Tibial artery (tissue), 4 donors: ENCODE data around the gene RAPGEF4.

Experiments used
- DNase-seq, 2 donors: peaks; one replicate each; pipeline ENCODE4 v3.0.0-alpha.2; 2019
- H3K27ac ChIP-seq, 2 donors: fragments of 200-600 bp; sonication (generic) in 1 of 2; 1 replicate in 1 of 2; 2 replicates in 1 of 2; pipeline ENCODE4 v1.5.1; 2018 to 2019; ENCODE audit warnings: mild to moderate bottlenecking in 1 of 2
- H3K27me3 ChIP-seq, 2 donors: fragments of 200-600 bp; sonication (generic) in 1 of 2; one replicate each; pipeline versions ENCODE4 v1.5.1 to v1.6.0; 2016 to 2019
- H3K36me3 ChIP-seq, 3 donors: fragments of 200-600 bp; sonication (generic) in 2 of 3; one replicate each; pipeline ENCODE4 v1.5.1; 2016 to 2019; ENCODE audit warnings: mild to moderate bottlenecking in 2 of 3
- H3K4me1 ChIP-seq, 4 donors: fragments of 200-600 bp; sonication (generic) in 2 of 4; 1 replicate in 3 of 4; 2 replicates in 1 of 4; pipeline ENCODE4 v1.5.1; 2016 to 2019
- H3K4me3 ChIP-seq, 2 donors: fragments of 200-600 bp; sonication (generic) in 1 of 2; 1 replicate in 1 of 2; 2 replicates in 1 of 2; pipeline ENCODE4 v1.5.1; 2018 to 2019; ENCODE audit warnings: mild to moderate bottlenecking in 2 of 2
- H3K9me3 ChIP-seq, 3 donors: fragments of 200-600 bp; sonication (generic) in 1 of 3; one replicate each; pipeline ENCODE4 v1.5.1; 2016 to 2019
- intact Hi-C: fragments of 100-400 bp; cut with DNase I; formaldehyde crosslinking; loops from one replicate; pipeline ENCODE4 v1.15.0; 2023; ENCODE audit warnings: low total_unique reads
- TF ChIP-seq, protein P1 (sequence below), 2 experiments: fragments of 200-600 bp in 1 of 2; fragments of 450-650 bp in 1 of 2; IDR thresholded peaks; one replicate each; pipeline ENCODE4 v1.5.1; 2017 to 2019; ENCODE audit warnings: antibody characterized with exemption in 2 of 2, mild to moderate bottlenecking in 1 of 2, moderate library complexity in 1 of 2

Gene RAPGEF4

DNA sequence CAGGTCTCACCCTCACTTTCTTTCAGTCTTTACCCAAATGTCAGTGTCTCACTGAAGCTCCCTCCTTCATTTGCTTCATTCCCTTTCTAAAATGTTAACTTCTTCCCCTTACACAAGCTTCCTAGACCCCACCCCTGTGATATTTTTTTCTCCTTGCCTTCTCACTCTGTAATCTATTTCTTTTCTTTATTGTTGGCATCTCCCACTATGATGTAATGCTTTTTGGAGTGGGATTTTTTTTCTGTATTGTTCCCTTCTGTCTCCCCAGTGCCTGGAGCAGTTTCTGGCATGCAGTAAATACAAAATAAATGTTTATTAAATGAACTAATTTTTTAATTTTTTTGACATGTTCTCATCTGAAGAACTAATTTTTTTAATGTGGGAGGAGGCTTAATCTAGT is 284.1 kb downstream of the RAPGEF4 start:
- intact Hi-C loops: no loop called here
- DNase-seq: no peak
- TF ChIP-seq, protein P1, sequence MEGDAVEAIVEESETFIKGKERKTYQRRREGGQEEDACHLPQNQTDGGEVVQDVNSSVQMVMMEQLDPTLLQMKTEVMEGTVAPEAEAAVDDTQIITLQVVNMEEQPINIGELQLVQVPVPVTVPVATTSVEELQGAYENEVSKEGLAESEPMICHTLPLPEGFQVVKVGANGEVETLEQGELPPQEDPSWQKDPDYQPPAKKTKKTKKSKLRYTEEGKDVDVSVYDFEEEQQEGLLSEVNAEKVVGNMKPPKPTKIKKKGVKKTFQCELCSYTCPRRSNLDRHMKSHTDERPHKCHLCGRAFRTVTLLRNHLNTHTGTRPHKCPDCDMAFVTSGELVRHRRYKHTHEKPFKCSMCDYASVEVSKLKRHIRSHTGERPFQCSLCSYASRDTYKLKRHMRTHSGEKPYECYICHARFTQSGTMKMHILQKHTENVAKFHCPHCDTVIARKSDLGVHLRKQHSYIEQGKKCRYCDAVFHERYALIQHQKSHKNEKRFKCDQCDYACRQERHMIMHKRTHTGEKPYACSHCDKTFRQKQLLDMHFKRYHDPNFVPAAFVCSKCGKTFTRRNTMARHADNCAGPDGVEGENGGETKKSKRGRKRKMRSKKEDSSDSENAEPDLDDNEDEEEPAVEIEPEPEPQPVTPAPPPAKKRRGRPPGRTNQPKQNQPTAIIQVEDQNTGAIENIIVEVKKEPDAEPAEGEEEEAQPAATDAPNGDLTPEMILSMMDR (IDR thresholded peaks at IDR 0.05): no peak

DNA sequence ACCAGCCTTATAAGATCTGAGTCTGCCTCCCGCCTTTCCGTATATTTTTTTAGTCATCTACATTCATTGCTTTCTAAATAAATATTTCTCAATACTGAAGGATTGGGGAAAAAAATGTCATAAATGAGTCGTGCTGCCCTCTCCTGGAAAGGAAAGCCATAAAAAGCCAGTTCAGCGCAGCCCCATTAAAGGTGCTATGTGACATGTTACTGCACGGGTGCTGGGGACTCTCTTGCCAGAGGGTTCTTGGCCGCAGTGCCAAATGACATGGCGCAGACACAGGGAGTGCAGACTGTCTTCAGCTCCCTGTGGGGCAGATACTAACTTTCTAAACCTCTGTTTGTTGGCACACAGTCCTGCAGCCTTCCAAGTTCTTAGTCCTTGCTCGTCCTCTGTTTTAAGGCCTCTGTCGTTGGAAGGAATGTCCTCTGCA is 286.3 kb downstream of the RAPGEF4 start:
- Histone ChIP-seq H3K4me1 (peaks cover 0 to 3% (median under 1%) of the 10 kb centered on the region in 4 donors), H3K27me3 (no peaks in the 10 kb centered on the region), H3K27ac (no peak overlapping the region), H3K4me3 (no peak overlapping the region), H3K36me3 (no peaks in the 10 kb centered on the region), H3K9me3 (no peaks in the 10 kb centered on the region)
- intact Hi-C loops: no loop called here
- no peak for DNase-seq
- TF ChIP-seq, protein P1 (IDR thresholded peaks at IDR 0.05): no peak

More for the DNA sequence above, 284.1 kb downstream of the RAPGEF4 start:
- Histone ChIP-seq H3K36me3 (no peaks in the 10 kb centered on the region), H3K4me3 (no peak overlapping the region), H3K4me1 (no peaks in the 10 kb centered on the region), H3K27ac (no peak overlapping the region), H3K27me3 (no peaks in the 10 kb centered on the region), H3K9me3 (no peaks in the 10 kb centered on the region)

DNA sequence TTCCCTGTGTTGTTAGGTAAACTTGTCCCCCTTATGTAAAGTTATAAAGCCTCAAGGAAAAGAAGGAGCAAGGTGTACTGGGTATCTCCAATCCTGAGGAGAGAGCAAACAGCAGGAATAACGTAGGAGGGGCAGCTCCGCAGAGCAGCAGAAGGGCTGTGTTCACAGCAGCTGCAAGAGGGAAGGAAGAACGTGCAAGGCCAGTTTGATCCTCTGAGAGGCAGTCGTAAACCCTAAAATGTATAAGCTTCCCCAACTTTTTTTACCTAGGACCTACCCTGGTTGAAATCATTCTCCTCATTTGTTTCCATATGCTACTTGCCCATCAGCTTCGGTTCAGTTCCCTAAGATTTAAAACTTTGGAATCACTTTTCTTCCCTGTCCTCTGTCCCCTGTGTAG is 288.1 kb downstream of the RAPGEF4 start:
- no peak overlapping the region for H3K27ac ChIP-seq
- intact Hi-C loops: no loop called here
- peaks cover 0 to 18% (median 9%) of the 10 kb centered on the region in 4 donors for H3K4me1 ChIP-seq
- no peaks in the 10 kb centered on the region for H3K36me3 ChIP-seq
- H3K9me3 ChIP-seq: no peaks in the 10 kb centered on the region
- TF ChIP-seq, protein P1 (IDR thresholded peaks at IDR 0.05): no peak
- no peaks in the 10 kb centered on the region for H3K27me3 ChIP-seq
- no peak overlapping the region for H3K4me3 ChIP-seq
- no peak for DNase-seq

DNA sequence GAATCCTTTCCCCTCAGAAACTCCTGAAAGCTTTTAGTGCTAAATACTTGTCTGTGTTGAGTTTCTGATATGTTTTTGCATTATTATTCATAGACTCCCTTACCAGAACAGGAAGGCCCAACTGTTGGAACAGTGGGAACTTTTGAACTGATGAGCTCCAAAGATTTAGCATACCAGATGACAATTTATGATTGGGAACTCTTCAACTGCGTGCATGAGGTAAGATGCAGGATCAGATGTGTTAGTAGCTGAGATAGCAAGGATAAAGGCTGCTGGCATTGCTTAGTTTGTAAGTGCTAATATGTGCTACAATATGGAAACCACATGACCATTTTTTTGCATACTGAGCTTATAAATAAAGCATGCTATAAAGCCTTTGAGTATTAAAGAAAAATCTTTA is 290.8 kb downstream of the RAPGEF4 start:
- no peak overlapping the region for H3K4me3 ChIP-seq
- no peaks in the 10 kb centered on the region for H3K36me3 ChIP-seq
- H3K27ac ChIP-seq: no peak overlapping the region
- TF ChIP-seq, protein P1 (IDR thresholded peaks at IDR 0.05): no peak
- no peak for DNase-seq
- H3K9me3 ChIP-seq: no peaks in the 10 kb centered on the region
- H3K4me1 ChIP-seq: peaks cover 0 to 22% (median 9%) of the 10 kb centered on the region in 4 donors
- H3K27me3 ChIP-seq: no peaks in the 10 kb centered on the region
- intact Hi-C loops: loop anchor here (5.0 kb wide), 1 partner anchor 186 kb away; no protein-coding TSS in a partner anchor

DNA sequence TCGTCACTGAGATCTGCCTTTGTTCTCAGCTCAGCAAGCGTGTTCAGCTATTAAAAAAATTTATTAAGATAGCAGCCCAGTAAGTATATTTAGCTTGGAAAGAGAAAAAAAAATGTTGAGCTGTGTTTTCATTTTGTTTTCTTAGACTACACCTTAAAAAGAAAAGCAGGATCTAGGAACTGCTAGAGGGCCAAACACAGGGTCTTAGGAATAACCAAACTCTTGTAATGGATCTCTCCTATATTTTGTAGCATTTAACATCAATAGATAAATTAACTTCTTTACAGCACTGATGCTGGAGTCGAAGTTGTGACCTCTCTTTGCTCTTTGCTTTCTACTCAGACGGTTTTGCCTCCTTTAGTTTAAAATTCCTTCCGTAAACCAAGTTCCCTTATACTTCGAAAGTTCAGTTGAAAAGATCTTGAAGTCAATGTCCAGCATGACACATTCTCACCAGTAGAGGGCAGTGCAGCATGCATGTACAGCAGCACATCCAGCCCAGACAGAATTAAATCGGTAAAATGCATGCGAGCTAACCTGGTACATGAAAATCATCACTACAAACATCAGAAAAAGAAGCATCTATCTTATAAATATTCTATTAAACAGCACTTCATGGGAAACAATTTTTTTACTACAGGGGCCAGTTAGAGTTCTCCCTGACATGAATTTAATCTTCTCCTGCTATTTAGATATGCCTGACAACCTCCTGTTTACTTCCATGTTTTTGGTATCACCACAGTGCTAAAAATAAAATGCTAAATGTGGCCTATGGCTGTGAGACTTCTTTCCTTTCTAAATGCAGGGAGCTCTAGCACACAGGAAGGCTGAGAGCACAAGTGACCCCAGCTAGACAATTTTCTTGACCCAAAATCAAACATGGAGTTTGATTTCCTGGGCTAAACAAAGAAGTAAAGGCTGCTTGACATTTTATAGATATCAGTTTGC is 291.8 kb downstream of the RAPGEF4 start:
- Histone ChIP-seq H3K4me1 (peaks cover 0 to 22% (median 9%) of the 10 kb centered on the region in 4 donors), H3K9me3 (no peaks in the 10 kb centered on the region), H3K36me3 (no peaks in the 10 kb centered on the region), H3K4me3 (no peak overlapping the region), H3K27me3 (no peaks in the 10 kb centered on the region), H3K27ac (peak overlapping the region; percentile 70 to 74)
- intact Hi-C loops: loop anchor here (5.0 kb wide), 1 partner anchor 185 kb away; no protein-coding TSS in a partner anchor
- DNase-seq: peak; percentile 88 to 95
- TF ChIP-seq, protein P1 (IDR thresholded peaks at IDR 0.05): peak; percentile 93 to 96
